GM12865 (cell line): ENCODE results near the gene HDAC11.
"Not testable (repeated sequence)": the region's sequence is repeated elsewhere in the genome, so short reads cannot be mapped to it uniquely, and the experiment has no call there.

ENCODE experiments used
- DNase-seq: peaks from one replicate; pipeline ENCODE4 v3.0.0; 2010; ENCODE audit warnings: low read depth
- H3K4me3 ChIP-seq: 2 replicates; pipeline ENCODE4 v1.5.1; 2011; ENCODE audit warnings: mild to moderate bottlenecking, low read depth, low read length, control low read depth
- TF ChIP-seq, protein P1 (sequence below): IDR thresholded peaks from 2 replicates; pipeline ENCODE4 v1.5.1; 2011; ENCODE audit warnings: low read length, control low read depth, low read depth, inconsistent platforms; ENCODE audit not compliant: insufficient read depth; ENCODE audit errors: missing control alignments

The HDAC11 gene

DNA sequence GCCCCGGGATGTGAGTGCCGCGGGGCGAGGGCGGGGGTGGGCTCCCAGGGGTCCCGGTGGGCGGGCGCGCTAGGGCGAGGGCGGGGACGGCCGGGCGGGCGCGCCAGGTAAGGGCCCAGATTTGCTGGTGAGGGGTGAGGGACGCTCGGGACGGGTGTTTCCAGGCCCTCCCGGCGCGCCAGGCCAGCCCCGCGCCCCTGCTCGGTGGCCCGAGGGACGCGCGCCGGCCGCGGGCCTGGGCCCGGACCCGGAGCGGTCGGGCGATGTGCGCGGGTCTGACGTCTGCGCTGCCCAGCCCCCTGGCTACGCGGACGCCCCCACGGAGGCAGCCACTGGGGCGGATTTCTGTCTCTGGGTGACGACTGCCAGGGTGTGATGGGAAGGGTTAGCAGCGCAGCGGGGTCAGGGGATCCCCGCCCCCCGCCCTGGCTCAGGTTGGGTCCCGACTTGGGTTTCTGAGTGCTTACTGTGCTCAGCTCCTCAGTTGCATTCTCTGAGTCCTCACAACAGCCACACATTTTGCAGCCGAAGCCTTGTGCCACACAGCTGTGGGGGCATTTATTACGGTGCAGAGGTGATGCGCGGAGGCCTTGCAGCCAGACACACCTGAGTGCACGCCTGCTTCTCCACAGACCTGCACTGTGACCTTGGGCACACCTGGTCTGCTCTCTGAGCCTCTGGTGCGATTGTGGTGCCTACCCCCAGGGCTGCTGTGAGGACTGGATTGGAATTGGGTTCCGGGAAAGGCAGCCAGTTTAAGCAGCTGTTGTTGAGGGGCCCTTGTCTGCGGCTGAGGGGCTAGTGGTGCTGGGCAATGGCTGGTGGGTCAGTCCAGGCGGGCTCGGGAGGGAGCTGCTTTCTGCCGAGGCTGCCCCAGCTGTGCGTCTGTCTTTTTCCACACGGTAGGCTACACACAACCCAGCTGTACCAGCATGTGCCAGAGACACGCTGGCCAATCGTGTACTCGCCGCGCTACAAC lies 523 bp downstream of the HDAC11 start:
- peak overlapping the region; percentile 34 for H3K4me3 ChIP-seq
- TF ChIP-seq, protein P1, sequence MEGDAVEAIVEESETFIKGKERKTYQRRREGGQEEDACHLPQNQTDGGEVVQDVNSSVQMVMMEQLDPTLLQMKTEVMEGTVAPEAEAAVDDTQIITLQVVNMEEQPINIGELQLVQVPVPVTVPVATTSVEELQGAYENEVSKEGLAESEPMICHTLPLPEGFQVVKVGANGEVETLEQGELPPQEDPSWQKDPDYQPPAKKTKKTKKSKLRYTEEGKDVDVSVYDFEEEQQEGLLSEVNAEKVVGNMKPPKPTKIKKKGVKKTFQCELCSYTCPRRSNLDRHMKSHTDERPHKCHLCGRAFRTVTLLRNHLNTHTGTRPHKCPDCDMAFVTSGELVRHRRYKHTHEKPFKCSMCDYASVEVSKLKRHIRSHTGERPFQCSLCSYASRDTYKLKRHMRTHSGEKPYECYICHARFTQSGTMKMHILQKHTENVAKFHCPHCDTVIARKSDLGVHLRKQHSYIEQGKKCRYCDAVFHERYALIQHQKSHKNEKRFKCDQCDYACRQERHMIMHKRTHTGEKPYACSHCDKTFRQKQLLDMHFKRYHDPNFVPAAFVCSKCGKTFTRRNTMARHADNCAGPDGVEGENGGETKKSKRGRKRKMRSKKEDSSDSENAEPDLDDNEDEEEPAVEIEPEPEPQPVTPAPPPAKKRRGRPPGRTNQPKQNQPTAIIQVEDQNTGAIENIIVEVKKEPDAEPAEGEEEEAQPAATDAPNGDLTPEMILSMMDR, result no peak
- DNase-seq, result peak; percentile 11

- DNase-seq, result no peak
These were observed 2.1 kb downstream of the HDAC11 start for GRCh38 chr3:13482106-13482690.

DNA sequence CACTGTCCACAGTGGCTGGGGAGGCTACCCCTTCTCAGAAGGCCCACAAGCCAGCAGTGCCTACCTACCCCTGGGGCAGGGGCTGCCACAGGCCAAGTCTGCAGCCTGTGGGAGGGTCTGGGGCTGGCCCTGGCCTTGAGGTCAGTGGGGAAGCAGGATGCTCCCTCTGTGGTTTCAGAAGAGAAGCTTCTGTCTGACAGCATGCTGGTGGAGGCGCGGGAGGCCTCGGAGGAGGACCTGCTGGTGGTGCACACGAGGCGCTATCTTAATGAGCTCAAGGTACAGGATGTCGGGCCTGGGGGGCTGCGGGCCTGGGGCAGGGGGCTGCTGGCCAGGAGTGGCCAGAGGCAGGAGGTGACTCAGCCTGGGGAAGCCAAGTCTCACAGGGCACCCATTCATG lies 3.2 kb downstream of the HDAC11 start:
- no peak overlapping the region for H3K4me3 ChIP-seq
- TF ChIP-seq, protein P1, result no peak
- no peak for DNase-seq

More at GRCh38 chr3:13482106-13482690, 2.1 kb downstream of the HDAC11 start:
- H3K4me3 ChIP-seq, result no peak overlapping the region
- TF ChIP-seq, protein P1, result no peak

DNA sequence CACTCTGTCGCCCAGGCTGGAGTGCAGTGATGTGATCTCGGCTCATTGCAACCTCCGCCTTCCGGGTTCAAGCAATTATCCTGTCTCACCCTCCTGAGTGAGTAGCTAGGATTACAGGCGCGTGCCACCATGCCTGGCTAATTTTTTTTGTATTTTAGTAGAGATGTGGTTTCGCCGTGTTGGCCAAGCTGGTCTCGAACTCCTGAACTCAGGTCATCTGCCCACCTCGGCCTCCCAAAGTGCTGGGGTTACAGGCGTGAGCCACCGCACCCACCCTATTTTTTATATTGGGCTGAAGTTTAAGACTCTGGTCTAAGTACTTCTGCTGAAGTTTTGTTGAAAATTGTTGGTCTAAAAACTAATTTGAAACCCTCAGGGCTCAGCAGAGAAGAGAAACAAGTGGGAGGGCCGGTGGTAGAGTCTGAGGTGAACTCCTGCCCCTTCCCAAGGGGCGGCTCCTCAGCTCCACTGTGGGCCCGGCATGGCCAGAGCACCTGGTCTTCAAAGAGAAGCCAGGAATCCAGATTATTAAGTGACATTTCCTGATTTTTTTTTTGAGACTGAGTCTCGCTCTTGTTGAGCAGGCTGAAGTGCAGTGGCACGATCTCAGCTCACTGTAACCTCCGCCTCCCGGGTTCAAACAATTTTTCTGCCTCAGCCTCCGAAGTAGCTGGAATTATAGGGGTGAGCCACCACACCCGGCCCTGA lies 4.0 kb downstream of the HDAC11 start:
- TF ChIP-seq, protein P1, result no peak
- no peak overlapping the region for H3K4me3 ChIP-seq
- no peak for DNase-seq

DNA sequence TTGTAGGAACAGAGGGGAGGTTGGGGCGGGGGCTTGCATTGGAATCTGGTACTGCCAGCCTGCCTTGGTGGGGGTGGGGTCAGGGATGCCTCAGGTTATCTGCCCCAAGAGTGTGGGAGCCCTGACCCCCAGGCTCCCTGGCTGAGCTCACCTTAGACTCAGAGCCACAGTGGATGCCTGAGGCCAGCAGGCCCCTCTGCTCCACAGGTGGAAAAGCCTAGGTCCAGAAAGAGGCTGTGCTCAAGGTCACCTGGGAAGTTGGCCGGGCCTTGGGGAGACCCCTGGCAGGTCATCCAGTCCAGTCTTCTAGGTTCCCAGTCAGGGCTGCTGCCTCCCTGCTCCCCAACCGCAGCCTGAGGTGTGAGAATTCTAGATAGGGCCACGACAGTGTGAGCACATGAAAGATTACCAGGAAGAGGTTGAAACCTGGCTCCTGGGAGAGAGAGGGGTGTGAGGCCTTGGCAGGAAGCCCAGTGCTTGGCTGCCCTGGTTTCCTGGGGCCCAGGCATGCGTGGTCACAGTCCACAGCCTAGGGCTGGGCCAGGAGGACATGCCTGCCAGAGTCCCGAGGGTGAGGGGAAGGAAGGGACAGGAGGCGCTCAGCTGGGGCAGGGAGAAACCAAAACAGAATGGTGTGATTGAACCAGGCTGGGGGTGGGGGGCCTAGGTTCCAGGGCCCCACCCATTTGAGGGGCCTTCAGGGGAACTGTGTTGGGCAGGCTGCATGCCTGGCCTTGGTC lies 4.9 kb downstream of the HDAC11 start:
- H3K4me3 ChIP-seq, result no peak overlapping the region
- no peak for DNase-seq

GRCh38 chr3:13485630-13486562 lies 5.8 kb downstream of the HDAC11 start:
- not testable (repeated sequence) for DNase-seq, H3K4me3 ChIP-seq

More for the DNA sequence above, 4.9 kb downstream of the HDAC11 start:
- TF ChIP-seq, protein P1, result no peak
